HepG2 (cell line): ENCODE results near the gene DHX16. TPM values are rescaled to one million over a fixed set of nuclear protein-coding genes. Genes with fewer than 3 reads are reported as not detected.
A peak's percentile ranks its signal among the peaks of the same experiment; 100 is the strongest.

ENCODE experiments used
- KAT7 ChIP-seq: IDR thresholded peaks from 2 replicates; pipeline ENCODE4 v1.6.1; 2018; ENCODE audit warnings: borderline replicate concordance, missing compliant biosample characterization
- KDM5A ChIP-seq: fragments of 200-600 bp; sonication (generic); IDR thresholded peaks from 2 replicates; pipeline ENCODE4 v1.7.0; 2018; ENCODE audit warnings: antibody characterized with exemption, mild to moderate bottlenecking, low read length, borderline replicate concordance
- MEIS2 ChIP-seq: sonication (generic); formaldehyde crosslinking; IDR thresholded peaks from 2 replicates; pipeline ENCODE4 v1.9.0; 2021; ENCODE audit warnings: mild to moderate bottlenecking, missing genetic modification reagents
- NBN ChIP-seq: fragments of 450-650 bp; conservative IDR thresholded peaks from 2 replicates; pipeline ENCODE4 v1.6.1; 2017
- NFYB ChIP-seq: sonication (generic); formaldehyde crosslinking; IDR thresholded peaks from 2 replicates; pipeline ENCODE4 v1.4.0; 2020; ENCODE audit warnings: missing genetic modification reagents
- PRMT3 ChIP-seq: sonication (generic); formaldehyde crosslinking; IDR thresholded peaks from 2 replicates; pipeline ENCODE4 v1.8.1; 2022; ENCODE audit warnings: low read depth, mild to moderate bottlenecking, moderate library complexity, missing genetic modification reagents, borderline replicate concordance
- REXO4 ChIP-seq: sonication (generic); formaldehyde crosslinking; IDR thresholded peaks from 2 replicates; pipeline ENCODE4 v1.8.0; 2022; ENCODE audit warnings: missing genetic modification reagents, mild to moderate bottlenecking, borderline replicate concordance
- SALL2 ChIP-seq: sonication (generic); formaldehyde crosslinking; IDR thresholded peaks from 2 replicates; pipeline ENCODE4 v1.8.1; 2023; ENCODE audit warnings: mild to moderate bottlenecking, missing genetic modification reagents, inconsistent platforms
- TEAD2 ChIP-seq: sonication (generic); formaldehyde crosslinking; IDR thresholded peaks from 2 replicates; pipeline ENCODE4 v1.9.0; 2021; ENCODE audit warnings: missing genetic modification reagents
- U2AF2 ChIP-seq: fragments of 200-400 bp; formaldehyde crosslinking; IDR thresholded peaks from 2 replicates; pipeline ENCODE4 v1.6.1; 2017; ENCODE audit warnings: low read depth, mild to moderate bottlenecking, low read length
- ZFP36L1 ChIP-seq: sonication (generic); formaldehyde crosslinking; IDR thresholded peaks from 2 replicates; pipeline ENCODE4 v1.8.0; 2022; ENCODE audit warnings: mild to moderate bottlenecking, missing genetic modification reagents, moderate library complexity
- ZFYVE20 ChIP-seq: sonication (generic); formaldehyde crosslinking; IDR thresholded peaks from 2 replicates; pipeline ENCODE4 v1.8.0; 2023; ENCODE audit warnings: low read depth, mild to moderate bottlenecking, moderate library complexity, missing genetic modification reagents, borderline replicate concordance
- ZNF138 ChIP-seq: sonication (generic); formaldehyde crosslinking; IDR thresholded peaks from 2 replicates; pipeline ENCODE4 v1.5.0; 2020; ENCODE audit warnings: mild to moderate bottlenecking, low read depth, missing genetic modification reagents
- ZNF34 ChIP-seq: sonication (generic); formaldehyde crosslinking; IDR thresholded peaks from 2 replicates; pipeline ENCODE4 v1.4.0; 2020; ENCODE audit warnings: mild to moderate bottlenecking, missing genetic modification reagents, borderline replicate concordance
- ZNF432 ChIP-seq: sonication (generic); formaldehyde crosslinking; IDR thresholded peaks from 2 replicates; pipeline ENCODE4 v1.5.0; 2020; ENCODE audit warnings: missing genetic modification reagents, mild to moderate bottlenecking, borderline replicate concordance
- ZNF644 ChIP-seq: IDR thresholded peaks from 2 replicates; pipeline ENCODE4 v1.6.1; 2016; ENCODE audit warnings: low read depth
- ZSCAN12 ChIP-seq: sonication (generic); formaldehyde crosslinking; IDR thresholded peaks from 2 replicates; pipeline ENCODE4 v1.9.0; 2021; ENCODE audit warnings: mild to moderate bottlenecking, missing genetic modification reagents
- polyA plus RNA-seq, 8 experiments: library from polyadenylated mRNA; depleted of rRNA in 3 of 8; stranded (reverse) in 7 of 8; unstranded in 1 of 8; fragments of >200 nt; fragmentation: Illumina TruSeq in 4 of 8; extraction: Trizol in 4 of 8; gene quantifications; 2 replicates each; pipeline versions ENCODE4 v1.2.1 to v1.2.3, GENCODE V29; 2011 to 2016; ENCODE audit warnings: low read depth in 4 of 8, missing spikeins in 1 of 8, mixed read lengths in 1 of 8; ENCODE audit not compliant: insufficient read depth in 1 of 8
- total RNA-seq, 5 experiments: library from RNA; depleted of rRNA; stranded (reverse); fragments of >200 nt; fragmentation: Illumina TruSeq; extraction: Trizol; gene quantifications; 2 replicates each; pipeline ENCODE4 v1.2.3, GENCODE V29; 2016; ENCODE audit warnings: low read depth in 1 of 5
- TF ChIP-seq, protein P1 (sequence below): sonication (generic); formaldehyde crosslinking; IDR thresholded peaks from 2 replicates; pipeline ENCODE4 v1.5.0; 2020; ENCODE audit warnings: mild to moderate bottlenecking, missing genetic modification reagents
- TF ChIP-seq, protein P2 (sequence below): sonication (generic); formaldehyde crosslinking; IDR thresholded peaks from 2 replicates; pipeline ENCODE4 v1.4.0; 2020; ENCODE audit warnings: low read depth, mild to moderate bottlenecking, missing genetic modification reagents
- TF ChIP-seq, protein P3 (sequence below): sonication (generic); formaldehyde crosslinking; IDR thresholded peaks from 2 replicates; pipeline ENCODE4 v1.5.0; 2020; ENCODE audit warnings: mild to moderate bottlenecking, missing genetic modification reagents
- TF ChIP-seq, protein P4 (sequence below): sonication (generic); formaldehyde crosslinking; IDR thresholded peaks from 2 replicates; pipeline ENCODE4 v1.5.0; 2020; ENCODE audit warnings: missing genetic modification reagents
- TF ChIP-seq, protein P5 (sequence below): sonication (generic); formaldehyde crosslinking; IDR thresholded peaks from 2 replicates; pipeline ENCODE4 v1.5.1; 2020; ENCODE audit warnings: mild to moderate bottlenecking, missing genetic modification reagents, moderate library complexity

Gene DHX16
- total and polyA plus RNA-seq, 2 of the 13 experiments (the other 11 are each of a cell fraction or from before 2014, with no cell fraction given): 57.0 to 58.5 TPM

DNA sequence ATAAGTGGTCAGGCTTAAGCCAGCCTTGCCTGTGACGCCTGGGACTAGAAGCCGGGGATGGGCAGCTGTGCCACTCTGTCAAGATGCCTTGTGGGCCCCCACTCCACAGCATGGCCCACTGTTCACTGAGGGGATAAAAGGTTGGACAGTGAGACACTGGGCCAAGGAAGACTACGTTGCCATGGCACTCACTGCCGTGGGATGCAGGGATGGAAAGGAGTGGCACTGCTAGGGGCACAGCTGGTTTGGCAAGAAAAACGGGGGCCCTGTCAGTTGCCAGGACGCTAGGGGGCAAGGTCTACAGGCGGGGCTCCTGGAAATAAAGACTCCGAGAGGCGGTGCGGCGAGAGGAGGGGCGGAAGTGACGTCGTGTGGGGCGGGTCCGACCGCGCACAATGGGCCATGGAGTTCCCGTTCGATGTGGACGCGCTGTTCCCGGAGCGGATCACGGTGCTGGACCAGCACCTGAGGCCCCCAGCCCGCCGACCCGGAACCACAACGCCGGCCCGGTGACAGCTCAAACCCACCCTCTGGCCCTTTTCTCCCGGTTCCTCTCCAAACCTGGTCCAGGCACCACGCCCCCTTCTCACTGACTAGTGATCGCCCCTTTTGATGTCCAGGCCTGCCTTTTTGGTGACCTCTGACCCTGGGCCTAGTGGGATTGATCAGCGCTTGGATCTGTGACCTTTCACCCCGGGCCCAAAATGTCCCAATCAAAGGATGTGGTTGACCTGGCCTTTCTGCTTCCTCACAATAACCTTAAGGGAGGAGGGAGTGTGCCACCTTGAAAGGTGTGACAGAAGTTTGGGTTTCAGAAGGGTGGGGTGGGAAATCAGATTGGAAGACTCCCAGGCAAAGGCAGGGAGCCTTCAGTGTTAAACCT is 46.1 kb downstream of the DHX16 start, which contains the start of gene ATAT1 (continued):
- TF ChIP-seq ZSCAN12 (CRISPR knock-in tag) (no peak), KDM5A (peak; percentile 88), NBN (no peak), SALL2 (CRISPR knock-in tag) (peak; percentile 97), PRMT3 (CRISPR knock-in tag) (no peak), MEIS2 (no peak; the same call in 1 of the 2 replicates), KAT7 (peak; percentile 87), ZNF644 (CRISPR knock-in tag) (no peak; the same call in 1 of the 2 replicates), ZFYVE20 (CRISPR knock-in tag) (no peak), TEAD2 (CRISPR knock-in tag) (no peak), REXO4 (CRISPR knock-in tag) (no peak), ZFP36L1 (CRISPR knock-in tag) (peak; percentile 66; the same call in 1 of the 2 replicates), NFYB (CRISPR knock-in tag) (peak; percentile 53), ZNF34 (CRISPR knock-in tag) (0 out of 2 replicates have a peak, but pooled peaks have one; percentile 48), U2AF2 (no peak), ZNF432 (no peak), ZNF138 (CRISPR knock-in tag) (peak; percentile 93; the same call in 1 of the 2 replicates)
- TF ChIP-seq, protein P1, sequence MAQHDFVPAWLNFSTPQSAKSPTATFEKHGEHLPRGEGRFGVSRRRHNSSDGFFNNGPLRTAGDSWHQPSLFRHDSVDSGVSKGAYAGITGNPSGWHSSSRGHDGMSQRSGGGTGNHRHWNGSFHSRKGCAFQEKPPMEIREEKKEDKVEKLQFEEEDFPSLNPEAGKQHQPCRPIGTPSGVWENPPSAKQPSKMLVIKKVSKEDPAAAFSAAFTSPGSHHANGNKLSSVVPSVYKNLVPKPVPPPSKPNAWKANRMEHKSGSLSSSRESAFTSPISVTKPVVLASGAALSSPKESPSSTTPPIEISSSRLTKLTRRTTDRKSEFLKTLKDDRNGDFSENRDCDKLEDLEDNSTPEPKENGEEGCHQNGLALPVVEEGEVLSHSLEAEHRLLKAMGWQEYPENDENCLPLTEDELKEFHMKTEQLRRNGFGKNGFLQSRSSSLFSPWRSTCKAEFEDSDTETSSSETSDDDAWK: no peak
- TF ChIP-seq, protein P2, sequence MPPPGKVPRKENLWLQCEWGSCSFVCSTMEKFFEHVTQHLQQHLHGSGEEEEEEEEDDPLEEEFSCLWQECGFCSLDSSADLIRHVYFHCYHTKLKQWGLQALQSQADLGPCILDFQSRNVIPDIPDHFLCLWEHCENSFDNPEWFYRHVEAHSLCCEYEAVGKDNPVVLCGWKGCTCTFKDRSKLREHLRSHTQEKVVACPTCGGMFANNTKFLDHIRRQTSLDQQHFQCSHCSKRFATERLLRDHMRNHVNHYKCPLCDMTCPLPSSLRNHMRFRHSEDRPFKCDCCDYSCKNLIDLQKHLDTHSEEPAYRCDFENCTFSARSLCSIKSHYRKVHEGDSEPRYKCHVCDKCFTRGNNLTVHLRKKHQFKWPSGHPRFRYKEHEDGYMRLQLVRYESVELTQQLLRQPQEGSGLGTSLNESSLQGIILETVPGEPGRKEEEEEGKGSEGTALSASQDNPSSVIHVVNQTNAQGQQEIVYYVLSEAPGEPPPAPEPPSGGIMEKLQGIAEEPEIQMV (CRISPR knock-in tag): peak; percentile 77; the same call in 1 of the 2 replicates
- TF ChIP-seq, protein P3, sequence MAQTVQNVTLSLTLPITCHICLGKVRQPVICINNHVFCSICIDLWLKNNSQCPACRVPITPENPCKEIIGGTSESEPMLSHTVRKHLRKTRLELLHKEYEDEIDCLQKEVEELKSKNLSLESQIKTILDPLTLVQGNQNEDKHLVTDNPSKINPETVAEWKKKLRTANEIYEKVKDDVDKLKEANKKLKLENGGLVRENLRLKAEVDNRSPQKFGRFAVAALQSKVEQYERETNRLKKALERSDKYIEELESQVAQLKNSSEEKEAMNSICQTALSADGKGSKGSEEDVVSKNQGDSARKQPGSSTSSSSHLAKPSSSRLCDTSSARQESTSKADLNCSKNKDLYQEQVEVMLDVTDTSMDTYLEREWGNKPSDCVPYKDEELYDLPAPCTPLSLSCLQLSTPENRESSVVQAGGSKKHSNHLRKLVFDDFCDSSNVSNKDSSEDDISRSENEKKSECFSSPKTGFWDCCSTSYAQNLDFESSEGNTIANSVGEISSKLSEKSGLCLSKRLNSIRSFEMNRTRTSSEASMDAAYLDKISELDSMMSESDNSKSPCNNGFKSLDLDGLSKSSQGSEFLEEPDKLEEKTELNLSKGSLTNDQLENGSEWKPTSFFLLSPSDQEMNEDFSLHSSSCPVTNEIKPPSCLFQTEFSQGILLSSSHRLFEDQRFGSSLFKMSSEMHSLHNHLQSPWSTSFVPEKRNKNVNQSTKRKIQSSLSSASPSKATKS (CRISPR knock-in tag): no peak
- TF ChIP-seq, protein P4, sequence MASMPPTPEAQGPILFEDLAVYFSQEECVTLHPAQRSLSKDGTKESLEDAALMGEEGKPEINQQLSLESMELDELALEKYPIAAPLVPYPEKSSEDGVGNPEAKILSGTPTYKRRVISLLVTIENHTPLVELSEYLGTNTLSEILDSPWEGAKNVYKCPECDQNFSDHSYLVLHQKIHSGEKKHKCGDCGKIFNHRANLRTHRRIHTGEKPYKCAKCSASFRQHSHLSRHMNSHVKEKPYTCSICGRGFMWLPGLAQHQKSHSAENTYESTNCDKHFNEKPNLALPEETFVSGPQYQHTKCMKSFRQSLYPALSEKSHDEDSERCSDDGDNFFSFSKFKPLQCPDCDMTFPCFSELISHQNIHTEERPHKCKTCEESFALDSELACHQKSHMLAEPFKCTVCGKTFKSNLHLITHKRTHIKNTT (CRISPR knock-in tag): no peak
- TF ChIP-seq, protein P5, sequence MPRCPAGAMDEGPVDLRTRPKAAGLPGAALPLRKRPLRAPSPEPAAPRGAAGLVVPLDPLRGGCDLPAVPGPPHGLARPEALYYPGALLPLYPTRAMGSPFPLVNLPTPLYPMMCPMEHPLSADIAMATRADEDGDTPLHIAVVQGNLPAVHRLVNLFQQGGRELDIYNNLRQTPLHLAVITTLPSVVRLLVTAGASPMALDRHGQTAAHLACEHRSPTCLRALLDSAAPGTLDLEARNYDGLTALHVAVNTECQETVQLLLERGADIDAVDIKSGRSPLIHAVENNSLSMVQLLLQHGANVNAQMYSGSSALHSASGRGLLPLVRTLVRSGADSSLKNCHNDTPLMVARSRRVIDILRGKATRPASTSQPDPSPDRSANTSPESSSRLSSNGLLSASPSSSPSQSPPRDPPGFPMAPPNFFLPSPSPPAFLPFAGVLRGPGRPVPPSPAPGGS (CRISPR knock-in tag): peak; percentile 85; the same call in 1 of the 2 replicates
